OCI-LY7 (cell line): Measurements from ENCODE around the gene ZEB1. TPM values are rescaled to one million over a fixed set of nuclear protein-coding genes. Genes with fewer than 3 reads are reported as not detected.
A peak's percentile ranks its signal among the peaks of the same experiment; 100 is the strongest.

Experiments used
- BruUV-seq: library from RNA; stranded (reverse); fragments of 400-500 nt; replicated peaks from 2 replicates; lab custom pipeline; 2021; lab: Mats Ljungman, UMichigan
- CTCF ChIA-PET: fragments of 300-600 bp; sonication (Branson Sonifier 250); formaldehyde crosslinking; loops from one replicate; lab custom pipeline; 2022; ENCODE audit warnings: antibody characterized with exemption; ENCODE audit not compliant: unreplicated experiment; lab: Charles Lee
- POLR2A ChIA-PET: fragments of 300-600 bp; sonication (Branson Sonifier 250); formaldehyde crosslinking; loops from one replicate; lab custom pipeline; 2022; ENCODE audit warnings: antibody characterized with exemption; lab: Charles Lee
- DNase-seq: peaks from one replicate; pipeline ENCODE4 v3.0.0-alpha.2; 2015; ENCODE audit warnings: low spot score
- H2AFZ ChIP-seq: fragments of 200-600 bp; sonication (generic), shearing (Covaris generic); 2 replicates; pipeline ENCODE4 v1.6.1; 2014; ENCODE audit warnings: mild to moderate bottlenecking, antibody characterized with exemption, low read length, moderate library complexity
- H3K27ac ChIP-seq: fragments of 200-600 bp; sonication (generic); 2 replicates; pipeline ENCODE4 v1.5.1; 2014; ENCODE audit warnings: mixed run types, low read depth, mild to moderate bottlenecking, moderate library complexity, low read length, inconsistent platforms; ENCODE audit not compliant: poor library complexity, severe bottlenecking
- H3K36me3 ChIP-seq: fragments of 200-600 bp; sonication (generic); 2 replicates; pipeline ENCODE4 v1.6.1; 2014; ENCODE audit warnings: mild to moderate bottlenecking, antibody characterized with exemption, low read length, moderate library complexity, mixed read lengths; ENCODE audit not compliant: insufficient read depth
- H3K4me1 ChIP-seq: fragments of 200-600 bp; sonication (generic); 2 replicates; pipeline ENCODE4 v1.5.1; 2014; ENCODE audit warnings: mild to moderate bottlenecking, low read length; ENCODE audit not compliant: insufficient read depth, poor library complexity, severe bottlenecking
- H3K4me2 ChIP-seq: fragments of 200-600 bp; sonication (generic); 2 replicates; pipeline ENCODE4 v1.6.1; 2014; ENCODE audit warnings: mild to moderate bottlenecking, low read length
- H3K4me3 ChIP-seq: fragments of 200-600 bp; sonication (generic); 2 replicates; pipeline ENCODE4 v1.5.1; 2014; ENCODE audit warnings: mild to moderate bottlenecking, low read depth, low read length; ENCODE audit not compliant: poor library complexity, severe bottlenecking
- H3K79me2 ChIP-seq: fragments of 200-600 bp; sonication (generic); 2 replicates; pipeline ENCODE4 v1.6.1; 2016; ENCODE audit warnings: low read depth, mild to moderate bottlenecking, low read length, moderate library complexity, mixed read lengths; ENCODE audit not compliant: insufficient read depth
- H3K9me2 ChIP-seq: fragments of 200-600 bp; sonication (generic); 2 replicates; pipeline ENCODE4 v1.6.1; 2016; ENCODE audit warnings: mild to moderate bottlenecking, low read length, mixed read lengths; ENCODE audit not compliant: insufficient read depth
- H3K9me3 ChIP-seq: fragments of 200-600 bp; sonication (generic); 2 replicates; pipeline ENCODE4 v1.6.1; 2014; ENCODE audit warnings: mild to moderate bottlenecking, mixed run types, low read length, mixed read lengths
- H4K20me1 ChIP-seq: fragments of 200-600 bp; sonication (generic); 2 replicates; pipeline ENCODE4 v1.6.1; 2014; ENCODE audit warnings: mild to moderate bottlenecking, antibody characterized with exemption, low read length, moderate library complexity, mixed read lengths; ENCODE audit not compliant: insufficient read depth
- EZH2phosphoT487 ChIP-seq: fragments of 200-600 bp; sonication (generic); IDR thresholded peaks from 2 replicates; pipeline ENCODE4 v1.6.1; 2018; ENCODE audit warnings: low read depth, borderline replicate concordance, mild to moderate bottlenecking, mixed run types, antibody characterized with exemption, low read length, moderate library complexity, mixed read lengths
- intact Hi-C: fragments of 100-400 bp; cut with micrococcal nuclease; formaldehyde crosslinking; loops from one replicate; pipeline ENCODE4 v1.10.0; 2022; ENCODE audit not compliant: unreplicated experiment
- total RNA-seq, 2 experiments: library from RNA; depleted of rRNA in 1 of 2; stranded (reverse); fragments of >200 nt in 1 of 2; shearing (Covaris generic) in 1 of 2; gene quantifications; 2 replicates each; pipeline ENCODE4 v1.2.3, GENCODE V29; 2014 to 2022
- TF ChIP-seq, protein P1 (sequence below): fragments of 200-600 bp; sonication (generic); conservative IDR thresholded peaks from 2 replicates; pipeline ENCODE4 v1.5.1; 2014; ENCODE audit warnings: mild to moderate bottlenecking, antibody characterized with exemption, low read length, moderate library complexity, mixed read lengths

Gene ZEB1
- total RNA-seq, 2 experiments from 2014 or later: 33.2 to 41.9 TPM

GRCh38 chr10:31421322-31421721 lies 102.3 kb downstream of the ZEB1 start:
- H3K79me2 ChIP-seq: peaks cover 75% of the 10 kb centered on the region
- no peaks in the 10 kb centered on the region for H4K20me1 ChIP-seq
- H3K4me2 ChIP-seq: peak overlapping the region; percentile 13; the same call in 1 of the 2 replicates
- BruUV-seq: no TSS peak
- no peak for TF ChIP-seq EZH2phosphoT487
- TF ChIP-seq, protein P1, sequence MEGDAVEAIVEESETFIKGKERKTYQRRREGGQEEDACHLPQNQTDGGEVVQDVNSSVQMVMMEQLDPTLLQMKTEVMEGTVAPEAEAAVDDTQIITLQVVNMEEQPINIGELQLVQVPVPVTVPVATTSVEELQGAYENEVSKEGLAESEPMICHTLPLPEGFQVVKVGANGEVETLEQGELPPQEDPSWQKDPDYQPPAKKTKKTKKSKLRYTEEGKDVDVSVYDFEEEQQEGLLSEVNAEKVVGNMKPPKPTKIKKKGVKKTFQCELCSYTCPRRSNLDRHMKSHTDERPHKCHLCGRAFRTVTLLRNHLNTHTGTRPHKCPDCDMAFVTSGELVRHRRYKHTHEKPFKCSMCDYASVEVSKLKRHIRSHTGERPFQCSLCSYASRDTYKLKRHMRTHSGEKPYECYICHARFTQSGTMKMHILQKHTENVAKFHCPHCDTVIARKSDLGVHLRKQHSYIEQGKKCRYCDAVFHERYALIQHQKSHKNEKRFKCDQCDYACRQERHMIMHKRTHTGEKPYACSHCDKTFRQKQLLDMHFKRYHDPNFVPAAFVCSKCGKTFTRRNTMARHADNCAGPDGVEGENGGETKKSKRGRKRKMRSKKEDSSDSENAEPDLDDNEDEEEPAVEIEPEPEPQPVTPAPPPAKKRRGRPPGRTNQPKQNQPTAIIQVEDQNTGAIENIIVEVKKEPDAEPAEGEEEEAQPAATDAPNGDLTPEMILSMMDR: no peak
- H3K4me1 ChIP-seq: peaks cover 27% of the 10 kb centered on the region
- no peaks in the 10 kb centered on the region for H3K9me2 ChIP-seq
- CTCF ChIA-PET: no interaction called here
- H2AFZ ChIP-seq: no peak overlapping the region
- H3K9me3 ChIP-seq: peaks cover 6% of the 10 kb centered on the region; the same call in 1 of the 2 replicates
- H3K27ac ChIP-seq: no peak overlapping the region
- intact Hi-C loops: no loop called here
- no peak for DNase-seq
- H3K4me3 ChIP-seq: no peak overlapping the region
- H3K36me3 ChIP-seq: 0 out of 2 replicates have a peak, but pooled peaks cover 3% of the 10 kb centered on the region
- POLR2A ChIA-PET: interaction anchor here (1.2 kb wide), 1 partner anchor 10 kb away, joined by 4 read pairs; no protein-coding TSS in a partner anchor

DNA sequence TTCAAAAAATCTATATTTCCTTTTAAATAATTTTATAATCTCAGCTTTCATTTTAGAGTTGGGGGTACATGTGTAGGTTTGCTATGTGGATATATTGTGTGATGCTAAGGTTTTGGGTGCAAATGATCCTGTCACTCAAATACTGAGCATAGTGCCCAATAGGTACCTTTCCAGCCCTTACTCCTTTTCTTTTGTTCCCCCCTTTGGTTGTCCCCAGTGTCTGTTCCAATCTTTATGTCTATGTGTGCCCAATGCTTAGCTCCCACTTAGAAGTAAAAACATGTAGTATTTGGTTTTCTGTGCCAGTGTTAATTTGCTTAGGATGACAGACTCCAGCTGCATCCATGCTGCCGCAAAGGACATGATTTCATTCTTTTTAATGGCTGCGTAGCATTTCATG lies 103.6 kb downstream of the ZEB1 start:
- no peak overlapping the region for H3K4me3 ChIP-seq
- BruUV-seq: no TSS peak
- ChIA-PET POLR2A (interaction anchor here (1.0 kb wide), 1 partner anchor 77 kb away, joined by 3 read pairs; no protein-coding TSS in a partner anchor), CTCF (no interaction called here)
- TF ChIP-seq, protein P1: no peak
- no peak for TF ChIP-seq EZH2phosphoT487
- intact Hi-C loops: no loop called here
- 0 out of 2 replicates have a peak, but pooled peaks cover 3% of the 10 kb centered on the region for H3K36me3 ChIP-seq
- no peak overlapping the region for H2AFZ ChIP-seq
- H3K79me2 ChIP-seq: peaks cover 73% of the 10 kb centered on the region
- peaks cover 30% of the 10 kb centered on the region for H3K4me1 ChIP-seq
- no peaks in the 10 kb centered on the region for H3K9me2 ChIP-seq
- H3K4me2 ChIP-seq: no peak overlapping the region
- H3K27ac ChIP-seq: no peak overlapping the region
- no peak for DNase-seq
- peaks cover 6% of the 10 kb centered on the region; the same call in 1 of the 2 replicates for H3K9me3 ChIP-seq
- H4K20me1 ChIP-seq: no peaks in the 10 kb centered on the region

GRCh38 chr10:31424473-31424872 lies 105.5 kb downstream of the ZEB1 start:
- Histone ChIP-seq H3K9me3 (peaks cover 6% of the 10 kb centered on the region; the same call in 1 of the 2 replicates), H3K4me1 (peaks cover 30% of the 10 kb centered on the region), H3K4me2 (no peak overlapping the region), H3K4me3 (no peak overlapping the region), H3K79me2 (peaks cover 67% of the 10 kb centered on the region), H3K9me2 (no peaks in the 10 kb centered on the region), H4K20me1 (no peaks in the 10 kb centered on the region), H2AFZ (no peak overlapping the region), H3K27ac (no peak overlapping the region), H3K36me3 (0 out of 2 replicates have a peak, but pooled peaks cover 3% of the 10 kb centered on the region)
- no peak for TF ChIP-seq EZH2phosphoT487
- TF ChIP-seq, protein P1: no peak
- CTCF ChIA-PET: no interaction called here
- BruUV-seq: no TSS peak
- no peak for DNase-seq
- POLR2A ChIA-PET: no interaction called here
- intact Hi-C loops: no loop called here
